K562 (cell line): ENCODE results near the gene MYBL2. TPM values are rescaled to one million over a fixed set of nuclear protein-coding genes. Genes with fewer than 3 reads are reported as not detected.
A peak's percentile ranks its signal among the peaks of the same experiment; 100 is the strongest.

Experiments
- ARID2 ChIP-seq: fragments of 450-650 bp; IDR thresholded peaks from 2 replicates; pipeline ENCODE4 v1.6.1; 2017; ENCODE audit warnings: antibody characterized with exemption, mild to moderate bottlenecking
- BCLAF1 ChIP-seq, 2 experiments: fragments of 450-650 bp in 1 of 2; IDR thresholded peaks; 2 replicates each; pipeline ENCODE4 v1.6.1; 2011 to 2017; ENCODE audit warnings: low read depth in 2 of 2, antibody characterized with exemption in 1 of 2, borderline replicate concordance in 1 of 2, low read length in 1 of 2, mild to moderate bottlenecking in 1 of 2, mixed read lengths in 1 of 2; ENCODE audit not compliant: control insufficient read depth in 1 of 2
- CEBPB ChIP-seq: fragments of 450-650 bp; IDR thresholded peaks from 2 replicates; pipeline ENCODE4 v1.6.1; 2016; ENCODE audit warnings: missing genetic modification characterization, missing compliant biosample characterization
- KDM1A ChIP-seq, 2 experiments: fragments of 450-650 bp; IDR thresholded peaks; 2 replicates each; pipeline ENCODE4 v1.6.1; 2016; ENCODE audit warnings: mild to moderate bottlenecking in 2 of 2
- MEIS2 ChIP-seq: fragments of 450-650 bp; IDR thresholded peaks from 2 replicates; pipeline ENCODE4 v1.6.1; 2014; ENCODE audit warnings: mild to moderate bottlenecking; ENCODE audit not compliant: partially characterized antibody
- MTA3 ChIP-seq: fragments of 450-650 bp; formaldehyde crosslinking; IDR thresholded peaks from 2 replicates; pipeline ENCODE4 v1.6.1; 2017; ENCODE audit warnings: mild to moderate bottlenecking, borderline replicate concordance
- MTF1 ChIP-seq: fragments of 250-450 bp; sonication (Bioruptor Pico); IDR thresholded peaks from 2 replicates; pipeline ENCODE4 v1.9.0; 2021; ENCODE audit warnings: moderate library complexity, mild to moderate bottlenecking, inconsistent platforms, borderline replicate concordance
- PHF20 ChIP-seq: fragments of 450-650 bp; IDR thresholded peaks from 2 replicates; pipeline ENCODE4 v1.6.1; 2018; ENCODE audit not compliant: partially characterized antibody
- RBFOX2 ChIP-seq: fragments of 200-400 bp; formaldehyde crosslinking; IDR thresholded peaks from 2 replicates; pipeline ENCODE4 v1.6.1; 2017; ENCODE audit warnings: low read depth, mild to moderate bottlenecking, low read length, moderate library complexity
- RFX1 ChIP-seq: fragments of 450-650 bp; IDR thresholded peaks from 2 replicates; pipeline ENCODE4 v1.6.1; 2016; ENCODE audit warnings: mild to moderate bottlenecking, moderate library complexity
- SIRT6 ChIP-seq: IDR thresholded peaks from one replicate; pipeline ENCODE4 v1.6.1; 2012; ENCODE audit warnings: low read depth, mild to moderate bottlenecking, control low read depth, inconsistent platforms, low read length, moderate library complexity
- THRB ChIP-seq: fragments of 450-650 bp; formaldehyde crosslinking; conservative IDR thresholded peaks from 2 replicates; pipeline ENCODE4 v1.4.0; 2022; ENCODE audit warnings: mild to moderate bottlenecking, missing genetic modification characterization
- XRCC4 ChIP-seq: IDR thresholded peaks from one replicate; pipeline ENCODE4 v1.6.1; 2011; ENCODE audit not compliant: insufficient read depth, insufficient read length; ENCODE audit errors: extremely low read depth
- ZBTB33 ChIP-seq: sonication (generic); formaldehyde crosslinking; IDR thresholded peaks from 2 replicates; pipeline ENCODE4 v1.8.1; 2023; ENCODE audit warnings: mild to moderate bottlenecking, missing genetic modification reagents
- ZNF232 ChIP-seq: sonication (generic); formaldehyde crosslinking; IDR thresholded peaks from 2 replicates; pipeline ENCODE4 v1.8.0; 2022; ENCODE audit warnings: mild to moderate bottlenecking, missing genetic modification reagents
- ZNF384 ChIP-seq: IDR thresholded peaks from 2 replicates; pipeline ENCODE4 v1.6.1; 2012; ENCODE audit warnings: low read depth, low read length, improper control_type of control experiment
- polyA plus RNA-seq, 8 experiments: library from polyadenylated mRNA; depleted of rRNA in 4 of 8; stranded (reverse) in 5 of 8; unstranded in 3 of 8; fragments of >200 nt; fragmentation: Nextera tagmentation in 2 of 8; fragmentation: Illumina TruSeq in 1 of 8; extraction: Ambion mirVana in 2 of 8; extraction: Trizol in 1 of 8; gene quantifications; 2 replicates each; pipeline versions ENCODE4 v1.2.1 to v1.2.3, GENCODE V29; 2011 to 2014; ENCODE audit warnings: inconsistent platforms in 1 of 8, missing spikeins in 1 of 8
- total RNA-seq, 7 experiments: library from RNA; depleted of rRNA in 6 of 7; stranded (reverse); fragments of >200 nt in 6 of 7; fragmentation: Illumina TruSeq in 2 of 7; extraction: Trizol in 2 of 7; gene quantifications; 2 replicates each; pipeline versions ENCODE4 v1.2.1 to v1.2.3, GENCODE V29; 2011 to 2021; ENCODE audit warnings: low replicate concordance in 1 of 7
- TF ChIP-seq, protein P1 (sequence below): sonication (generic); formaldehyde crosslinking; IDR thresholded peaks from 2 replicates; pipeline ENCODE4 v1.9.0; 2022; ENCODE audit warnings: mild to moderate bottlenecking, missing genetic modification reagents

Gene MYBL2
- total and polyA plus RNA-seq, 9 of the 15 experiments (the other 6 are each of a cell fraction or from before 2014, with no cell fraction given) = 4.4 to 169 (median 52.5) TPM

- no peak for TF ChIP-seq THRB (CRISPR knock-in tag)
- no peak for TF ChIP-seq ZNF232 (CRISPR knock-in tag)
- TF ChIP-seq, protein P1, sequence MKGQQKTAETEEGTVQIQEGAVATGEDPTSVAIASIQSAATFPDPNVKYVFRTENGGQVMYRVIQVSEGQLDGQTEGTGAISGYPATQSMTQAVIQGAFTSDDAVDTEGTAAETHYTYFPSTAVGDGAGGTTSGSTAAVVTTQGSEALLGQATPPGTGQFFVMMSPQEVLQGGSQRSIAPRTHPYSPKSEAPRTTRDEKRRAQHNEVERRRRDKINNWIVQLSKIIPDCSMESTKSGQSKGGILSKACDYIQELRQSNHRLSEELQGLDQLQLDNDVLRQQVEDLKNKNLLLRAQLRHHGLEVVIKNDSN (CRISPR knock-in tag) = no peak
- peak; percentile 74 for TF ChIP-seq CEBPB (tag)
- no peak for TF ChIP-seq XRCC4
- TF ChIP-seq RBFOX2 = no peak
- TF ChIP-seq SIRT6 = no peak
- TF ChIP-seq BCLAF1 (IDR thresholded peaks at IDR 0.05; ENCODE audit: borderline replicate concordance in 1 of 2, control insufficient read depth in 1 of 2, low read depth in 2 of 2, low read length in 1 of 2) = no peak
- TF ChIP-seq ZBTB33 (CRISPR knock-in tag) = no peak; the same call in 1 of the 2 replicates
- peak; percentile 96 for TF ChIP-seq MEIS2
- TF ChIP-seq MTF1 (CRISPR knock-in tag) = no peak
- no peak for TF ChIP-seq PHF20
- no peak for TF ChIP-seq ARID2
- peak; percentile 100 for TF ChIP-seq KDM1A (IDR thresholded peaks at IDR 0.05)
- TF ChIP-seq ZNF384 = no peak
- TF ChIP-seq RFX1 = no peak
- TF ChIP-seq MTA3 = peak; percentile 83; the same call in 1 of the 2 replicates
Measured at GRCh38 chr20:43690943-43691598, 24.2 kb downstream of the MYBL2 start (continued).
